NCI-H345 (cell line): ENCODE results near the gene ORMDL1.

Experiments used
- DNase-seq: peaks from one replicate; lab custom pipeline; 2025; lab: John Stamatoyannopoulos, UW

Gene ORMDL1, protein sequence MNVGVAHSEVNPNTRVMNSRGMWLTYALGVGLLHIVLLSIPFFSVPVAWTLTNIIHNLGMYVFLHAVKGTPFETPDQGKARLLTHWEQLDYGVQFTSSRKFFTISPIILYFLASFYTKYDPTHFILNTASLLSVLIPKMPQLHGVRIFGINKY

DNA sequence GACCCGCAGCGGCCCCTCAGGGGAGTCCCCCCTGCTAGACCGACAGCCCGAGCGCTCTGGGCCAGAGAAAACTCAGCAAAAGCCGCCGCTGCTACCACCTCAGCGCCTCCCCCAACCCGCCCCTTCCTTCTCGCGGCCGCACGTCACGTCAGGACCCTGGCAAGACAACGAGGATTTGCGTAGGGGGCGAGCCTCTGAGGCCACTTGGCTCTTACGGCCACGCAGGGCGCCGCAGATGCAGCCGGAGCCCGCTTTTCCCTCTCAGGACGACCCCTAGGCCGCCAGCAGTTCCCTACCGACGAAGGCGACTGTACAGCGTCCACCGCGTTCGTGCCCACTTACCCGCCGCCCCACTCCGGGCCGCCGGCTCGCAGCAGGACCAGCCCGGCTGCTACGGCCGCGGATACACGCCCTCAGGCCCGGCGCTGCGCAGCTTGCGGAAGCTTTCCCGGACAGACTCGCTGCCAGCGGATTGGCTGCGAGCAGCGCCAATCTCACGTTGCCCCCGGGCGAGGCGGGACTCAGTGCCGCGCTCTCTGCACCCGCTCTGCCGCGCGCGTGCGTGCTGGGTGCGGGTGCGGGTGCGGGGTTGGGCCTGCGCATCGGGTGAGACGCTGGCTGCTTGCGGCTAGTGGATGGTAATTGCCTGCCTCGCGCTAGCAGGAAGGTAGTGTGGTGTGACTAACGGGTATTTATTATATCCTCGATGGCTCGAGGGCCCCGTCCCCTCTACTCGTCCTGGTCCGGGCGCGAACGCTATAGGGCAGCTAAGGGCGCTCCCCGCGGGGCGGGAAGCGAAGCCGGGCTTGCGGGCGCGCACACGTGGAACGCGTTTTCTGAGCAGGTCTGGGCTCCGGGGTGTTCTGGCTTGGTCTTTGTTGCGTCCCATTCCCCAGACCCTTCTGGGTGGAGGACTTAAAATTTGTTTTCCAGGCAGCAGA, at the start of gene ORMDL1, which contains the start of gene PMS1:
Gene ORMDL1, minus strand, starts transcription at position 413 of the 941 bp plus-strand sequence. CDS start 1,744 bp downstream, outside the sequence.
Gene PMS1, plus strand, starts transcription at position 524 of the 941 bp plus-strand sequence. CDS start 7,360 bp downstream, outside the sequence.
- DNase-seq = peak; percentile 97

DNA sequence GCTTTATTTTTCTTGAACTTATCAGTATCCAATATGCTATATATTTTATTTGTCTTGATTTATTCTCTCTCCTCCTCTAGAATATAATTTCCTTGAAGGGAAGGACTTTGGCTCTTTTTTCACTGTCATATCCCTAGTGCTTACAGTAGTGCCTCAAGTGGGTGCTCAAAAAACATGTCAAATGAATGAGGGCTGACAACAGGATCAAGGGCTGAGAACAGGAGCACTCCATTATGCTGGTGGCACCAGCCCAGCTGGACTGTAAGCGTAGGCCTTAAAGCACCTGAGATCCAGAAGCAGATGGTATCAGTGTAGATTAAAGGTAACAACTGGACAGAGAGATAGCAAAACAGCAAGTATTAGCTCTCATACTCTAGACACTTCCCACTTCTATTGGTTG, 46.4 kb upstream of the ORMDL1 start:
- no peak for DNase-seq

DNA sequence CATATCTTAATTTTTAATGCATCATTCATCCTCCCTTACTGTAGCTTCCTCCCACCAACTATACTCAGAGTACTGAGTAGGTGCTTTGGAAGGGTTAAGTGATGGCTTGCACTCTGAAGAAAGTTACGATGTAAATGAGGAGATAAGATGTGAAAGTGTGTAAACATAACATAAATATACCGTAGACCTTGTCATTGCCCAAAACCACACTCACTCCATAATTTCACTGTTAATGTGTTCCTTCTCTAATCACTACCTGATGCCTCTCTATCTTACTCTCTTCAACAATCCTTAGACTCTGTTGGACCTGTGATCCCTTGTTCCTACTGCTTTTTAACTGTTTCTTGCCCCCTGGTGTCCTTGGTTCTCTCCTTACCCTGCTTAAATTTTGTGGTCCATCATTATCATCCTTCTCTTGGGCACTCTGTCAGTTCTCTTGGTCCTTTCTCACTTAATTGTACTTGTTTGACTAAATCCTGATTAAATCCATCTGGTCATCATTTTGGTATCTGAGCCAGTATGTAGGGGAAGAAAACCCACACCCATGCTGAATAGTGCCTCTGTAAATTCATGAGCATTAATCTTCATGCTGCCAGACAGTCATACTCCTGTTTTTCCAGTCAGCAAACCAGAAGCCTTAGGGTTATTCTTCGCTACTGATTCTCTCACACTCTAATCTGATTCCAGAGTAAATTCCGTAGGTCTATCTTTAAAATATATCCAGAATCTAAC, 45.1 kb upstream of the ORMDL1 start:
- no peak for DNase-seq

DNA sequence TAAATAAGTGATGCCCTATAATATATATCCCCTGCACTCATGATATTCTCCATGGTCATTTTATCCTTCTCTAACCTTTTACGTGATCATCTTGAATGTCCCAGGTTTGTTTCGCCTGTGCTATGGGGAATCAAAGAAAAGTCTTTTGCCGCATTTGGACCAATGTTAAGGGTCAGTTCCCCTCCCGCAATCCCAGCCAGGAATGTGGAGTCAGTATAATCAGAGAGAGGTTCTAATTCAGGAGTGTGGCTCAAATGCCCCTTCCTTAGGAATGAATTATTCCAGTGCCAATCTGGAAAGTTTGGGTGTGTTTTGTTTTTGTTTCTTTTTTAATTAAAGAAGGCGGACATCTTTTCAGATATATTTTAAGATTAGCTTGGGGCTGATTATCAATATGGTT, 41.9 kb upstream of the ORMDL1 start:
- DNase-seq = no peak

DNA sequence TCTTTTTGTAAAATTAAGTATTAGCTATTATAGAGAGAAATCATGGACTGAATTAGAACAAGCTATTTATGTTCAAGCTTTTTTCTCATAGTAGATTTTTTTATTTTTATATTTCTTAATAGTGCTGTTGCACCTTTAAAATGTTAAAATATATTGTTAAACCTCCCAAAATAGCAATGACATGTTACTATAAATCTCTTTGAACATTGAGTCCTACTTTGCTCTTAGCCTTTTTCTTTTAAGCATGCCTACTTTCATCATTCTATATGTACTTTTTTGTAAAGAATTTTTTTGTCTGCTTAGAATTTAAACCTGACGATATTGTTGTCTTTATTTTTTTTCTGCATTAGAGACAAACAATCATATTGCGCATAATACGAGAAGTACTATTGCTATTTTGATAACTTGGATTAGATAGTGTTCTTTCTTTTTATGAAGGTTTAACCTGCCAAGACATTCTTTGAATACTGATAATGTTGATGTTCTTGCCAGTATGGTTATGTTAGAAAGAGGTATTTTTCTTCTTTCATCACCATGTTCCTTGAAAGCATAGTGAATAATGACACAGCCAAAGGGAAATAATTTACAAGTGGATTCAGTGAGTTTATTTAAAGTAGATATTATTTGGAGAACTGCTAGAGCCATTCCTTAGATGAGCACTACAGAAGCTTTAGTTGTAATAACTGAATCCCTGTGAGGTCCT, 40.7 kb upstream of the ORMDL1 start:
- DNase-seq = no peak

DNA sequence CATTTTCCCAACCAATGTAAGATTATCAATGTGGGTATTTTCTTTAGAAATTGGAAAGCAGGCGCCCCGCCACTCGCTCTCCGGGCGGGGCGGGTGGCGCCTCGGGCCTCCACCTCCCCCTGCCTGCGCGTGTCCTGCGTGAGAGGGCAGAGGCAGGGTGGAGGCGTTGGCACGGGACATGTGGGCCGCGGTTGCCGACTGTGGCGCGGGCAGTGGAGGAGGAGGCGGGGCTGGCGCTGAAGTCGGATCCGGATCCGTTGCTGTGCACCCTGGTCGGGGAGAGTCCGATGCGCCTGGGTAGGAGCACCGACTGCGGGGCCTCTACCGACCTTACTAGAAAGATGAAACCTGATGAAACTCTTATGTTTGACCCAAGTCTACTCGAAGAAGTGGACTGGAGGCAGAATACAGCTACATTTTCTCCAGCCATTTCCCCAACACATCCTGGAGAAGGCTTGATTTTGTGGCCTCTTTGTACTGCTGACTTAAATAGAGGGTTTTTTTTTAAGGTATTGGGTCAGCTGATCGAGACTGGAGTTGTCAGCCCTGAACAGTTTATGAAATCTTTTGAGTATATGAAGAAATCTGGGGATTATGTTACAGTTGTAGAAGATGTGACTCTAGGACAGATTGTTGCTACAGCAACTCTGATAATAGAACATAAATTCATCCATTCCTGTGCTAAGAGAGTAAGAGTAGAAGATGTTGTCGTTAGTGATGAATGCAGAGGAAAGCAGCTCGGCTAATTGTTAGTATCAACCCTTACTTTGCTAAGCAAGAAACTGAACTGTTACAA, 38.0 kb upstream of the ORMDL1 start:
- DNase-seq = no peak

DNA sequence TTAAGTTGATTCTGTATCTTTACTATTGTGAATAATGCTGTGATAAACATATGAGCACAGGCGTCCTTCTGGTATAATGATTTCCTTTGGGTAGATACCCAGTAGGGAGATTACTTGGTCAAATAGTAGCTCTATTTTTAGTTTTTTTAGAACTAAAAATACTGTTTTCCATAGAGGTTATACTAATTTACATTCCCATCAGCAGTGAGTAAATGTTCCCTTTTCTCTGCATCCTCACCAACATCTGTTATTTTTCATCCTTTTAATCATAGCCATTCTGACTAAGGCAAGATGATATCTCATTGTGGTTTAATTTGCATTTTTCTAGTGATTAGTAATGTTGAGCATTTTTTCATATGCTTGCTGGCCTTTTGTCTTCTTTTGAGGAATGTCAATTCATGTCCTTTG, 35.2 kb upstream of the ORMDL1 start:
- no peak for DNase-seq

DNA sequence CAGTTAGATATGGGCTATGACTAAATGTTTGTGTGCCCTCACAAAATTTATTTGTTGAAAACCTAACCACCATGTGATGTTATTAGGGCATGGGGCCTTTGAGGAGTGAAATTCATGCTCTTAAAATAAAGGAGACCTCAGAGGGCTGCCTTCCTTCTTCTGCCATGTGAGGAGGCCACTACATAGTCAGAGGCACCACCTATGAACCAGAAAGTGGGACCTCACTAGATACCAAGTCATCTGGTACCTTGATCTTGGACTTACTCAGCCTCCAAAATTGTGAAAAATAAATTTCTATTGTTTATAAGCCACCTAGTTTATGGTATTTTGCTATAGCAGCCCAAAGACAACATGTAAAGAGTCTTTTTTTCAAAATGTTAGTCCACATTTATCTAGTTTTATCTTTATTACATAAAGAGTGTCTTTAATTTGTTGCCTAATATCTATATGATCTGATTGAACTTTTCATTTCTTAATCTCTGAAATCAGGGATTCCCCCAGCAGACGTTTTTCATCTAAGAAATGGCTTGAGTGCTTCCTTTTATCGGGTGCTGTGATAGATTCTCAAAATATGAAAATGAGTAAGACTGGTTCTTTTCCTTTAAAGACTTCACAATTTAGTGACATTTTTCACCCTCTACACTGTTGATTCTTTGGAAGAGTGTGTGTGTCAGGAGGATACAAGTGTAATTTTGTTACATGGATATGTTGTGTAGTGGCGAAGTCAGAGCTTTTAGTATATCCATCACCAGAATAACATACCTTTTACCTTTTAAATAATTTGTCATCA, 34.3 kb upstream of the ORMDL1 start:
- no peak for DNase-seq

DNA sequence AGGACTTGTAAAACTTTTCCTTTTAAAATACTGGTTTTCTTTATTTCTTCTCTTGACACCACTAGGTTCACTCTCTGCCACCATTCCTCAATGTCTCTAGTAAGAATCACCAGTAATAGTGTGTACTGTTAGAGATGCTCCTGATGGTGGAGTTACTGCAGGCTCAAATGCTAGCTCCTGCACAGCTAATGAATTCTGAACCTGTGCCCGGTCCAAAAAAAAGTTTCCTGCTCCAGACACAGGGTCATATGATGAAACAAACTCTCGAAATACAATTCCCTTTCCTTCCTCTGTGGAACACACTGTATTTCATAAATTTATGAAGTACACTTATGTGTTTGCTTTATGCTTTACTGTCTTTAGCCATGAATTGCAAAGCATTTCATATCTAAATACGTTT, 19.3 kb upstream of the ORMDL1 start:
- DNase-seq = no peak

DNA sequence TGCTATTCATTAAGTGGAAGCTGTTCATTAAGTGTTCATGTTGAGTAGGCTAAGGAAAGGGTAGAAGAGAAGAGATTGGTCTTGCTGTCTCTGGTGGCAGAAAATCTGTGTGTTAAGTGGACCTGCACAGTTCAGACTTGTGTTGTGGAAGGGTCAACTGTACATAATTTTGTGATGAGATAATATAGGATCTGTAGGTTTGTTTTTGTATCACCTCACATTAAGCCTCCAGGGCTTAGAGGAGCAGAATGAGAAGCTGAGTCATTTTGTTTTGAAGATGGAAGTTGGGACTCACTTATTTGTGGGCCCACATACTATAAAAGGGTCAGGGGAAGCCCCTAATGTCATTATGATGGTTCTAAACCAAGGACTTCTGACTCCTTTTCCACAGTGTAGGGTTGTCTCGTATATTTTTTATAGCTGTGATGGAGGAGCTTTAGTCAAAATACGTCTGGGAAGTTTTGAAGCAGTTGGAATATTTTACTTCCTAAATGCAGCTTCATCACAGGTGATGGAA, 18.3 kb upstream of the ORMDL1 start:
- DNase-seq = no peak

DNA sequence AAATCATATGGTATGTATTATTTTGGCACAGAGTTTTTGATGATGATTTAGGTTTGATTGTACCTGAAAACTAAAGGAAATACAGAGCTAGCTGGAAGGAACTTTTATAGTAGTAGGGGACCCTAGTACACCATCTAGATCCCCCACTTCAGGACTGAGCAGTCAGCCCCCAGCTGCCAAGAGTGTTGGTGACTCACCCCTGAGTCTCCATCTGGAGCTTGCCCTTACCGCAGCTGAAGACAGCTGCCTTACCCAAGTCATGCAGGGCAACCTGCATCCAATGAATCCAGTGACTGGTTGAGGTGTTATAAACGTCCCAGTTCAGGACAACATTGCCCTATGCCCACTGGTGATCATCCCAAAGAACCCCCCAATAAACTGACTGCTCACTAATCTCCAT, 15.4 kb upstream of the ORMDL1 start:
- no peak for DNase-seq

DNA sequence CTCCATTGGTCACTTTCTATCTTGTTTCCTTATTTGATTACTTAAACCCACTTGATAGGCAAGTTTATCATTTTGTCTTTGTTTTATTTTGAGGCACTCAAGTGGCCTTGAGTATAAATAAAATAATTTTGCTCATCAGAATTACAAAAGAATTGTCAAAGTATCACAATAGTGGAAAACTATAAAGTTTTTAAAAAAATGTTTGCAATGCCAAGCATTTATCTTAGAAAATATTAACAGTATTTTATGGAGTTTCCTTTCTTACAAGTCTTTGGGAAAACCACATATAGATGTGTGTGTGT, 14.8 kb upstream of the ORMDL1 start:
- DNase-seq = no peak

DNA sequence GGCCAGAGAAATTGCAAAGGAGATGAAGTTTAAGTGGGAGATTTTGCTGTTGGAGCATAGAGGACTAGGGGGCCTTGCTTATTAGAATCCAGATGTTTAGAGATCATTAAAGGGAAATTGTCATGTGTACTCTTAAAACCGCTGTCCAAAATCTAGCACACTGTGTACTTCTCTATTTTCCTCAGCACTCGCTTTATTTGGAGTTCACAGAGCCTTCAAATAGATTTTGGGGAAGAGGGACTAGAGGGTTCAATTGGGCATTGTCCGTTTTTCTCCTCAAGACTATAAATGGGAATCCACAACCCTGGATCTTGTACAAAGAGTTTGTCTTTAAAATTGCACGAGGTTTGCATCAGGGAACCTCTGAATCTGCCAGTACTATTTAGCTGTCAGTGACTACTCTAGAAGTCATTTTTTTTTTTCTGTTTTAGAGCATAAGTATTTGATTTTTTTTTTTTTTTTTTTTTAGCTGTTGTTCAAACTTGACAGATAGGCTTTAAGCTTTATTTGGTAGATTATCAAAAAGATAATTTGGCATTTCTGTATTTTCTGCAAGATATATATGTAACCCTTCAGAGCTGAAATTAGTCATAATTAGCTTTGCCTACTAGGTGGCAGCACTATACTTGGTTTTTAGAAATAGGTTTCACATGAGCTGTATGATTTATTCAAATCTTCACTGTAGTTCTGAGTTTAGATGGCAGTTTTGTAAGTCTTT, 14.3 kb upstream of the ORMDL1 start:
- peak; percentile 19 for DNase-seq

DNA sequence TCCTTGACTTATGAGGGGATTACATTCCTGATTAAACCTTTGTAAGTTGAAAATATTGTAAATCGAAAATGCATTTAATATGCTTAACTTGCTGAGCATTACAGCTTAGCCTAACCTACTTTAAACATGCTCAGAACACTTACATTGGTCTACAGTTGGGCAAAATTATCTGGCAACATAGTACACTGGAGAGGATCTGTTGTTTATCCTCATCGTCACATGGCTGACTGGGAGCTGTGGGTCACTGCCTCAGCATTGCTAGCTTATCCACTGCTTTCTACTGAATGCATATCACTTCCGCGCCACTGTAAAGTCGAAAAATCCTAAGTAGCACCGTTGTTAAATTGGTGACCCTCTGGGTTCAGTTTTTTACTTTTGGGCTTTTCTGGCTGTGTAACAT, 13.8 kb upstream of the ORMDL1 start:
- no peak for DNase-seq

DNA sequence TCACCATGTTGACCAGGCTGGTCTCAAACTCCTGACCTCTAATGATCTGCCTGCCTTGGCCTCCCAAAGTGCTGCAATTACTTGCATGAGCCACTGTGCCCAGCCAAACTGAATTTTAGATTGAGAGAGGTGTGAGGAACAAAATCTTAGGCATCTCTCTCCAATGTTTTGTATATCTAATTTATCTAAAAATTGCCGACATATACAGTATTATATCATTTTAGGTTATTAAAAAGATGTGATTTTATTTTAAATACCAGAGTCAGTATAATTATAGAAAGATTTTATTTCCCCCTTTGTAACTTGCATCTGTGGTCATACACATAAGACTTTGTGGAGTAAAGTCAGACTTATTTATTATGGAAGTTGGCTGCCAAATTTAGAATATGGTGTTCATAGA, 10.2 kb upstream of the ORMDL1 start:
- DNase-seq = no peak

DNA sequence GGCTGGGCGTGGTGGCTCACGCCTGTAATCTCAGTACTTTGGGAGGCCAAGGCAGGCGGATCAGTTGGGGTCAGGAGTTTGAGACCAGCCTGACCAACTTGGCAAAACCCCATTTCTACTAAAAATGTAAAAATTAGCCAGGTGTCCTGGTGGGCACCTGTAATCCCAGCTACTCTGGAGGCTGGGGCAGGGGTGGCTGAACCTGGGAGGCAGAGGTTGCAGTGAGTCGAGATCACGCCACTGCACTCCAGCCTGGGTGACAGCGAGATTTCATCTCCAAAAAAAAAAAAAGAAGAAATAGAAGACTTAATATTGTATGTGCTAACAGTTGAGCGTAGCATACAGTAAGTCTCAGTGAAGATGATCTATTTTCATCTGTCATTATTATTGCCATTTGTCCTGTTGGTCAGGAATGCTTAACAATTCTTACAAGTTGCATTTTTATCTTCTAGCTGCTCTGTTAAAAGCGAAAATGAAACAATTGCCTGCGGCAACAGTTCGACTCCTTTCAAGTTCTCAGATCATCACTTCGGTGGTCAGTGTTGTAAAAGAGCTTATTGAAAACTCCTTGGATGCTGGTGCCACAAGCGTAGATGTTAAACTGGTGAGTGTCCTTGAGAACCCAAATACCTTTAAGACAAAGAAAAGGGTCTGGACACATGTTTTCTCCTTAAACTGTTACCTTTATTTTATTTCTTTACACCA, 7.4 kb upstream of the ORMDL1 start:
- no peak for DNase-seq

DNA sequence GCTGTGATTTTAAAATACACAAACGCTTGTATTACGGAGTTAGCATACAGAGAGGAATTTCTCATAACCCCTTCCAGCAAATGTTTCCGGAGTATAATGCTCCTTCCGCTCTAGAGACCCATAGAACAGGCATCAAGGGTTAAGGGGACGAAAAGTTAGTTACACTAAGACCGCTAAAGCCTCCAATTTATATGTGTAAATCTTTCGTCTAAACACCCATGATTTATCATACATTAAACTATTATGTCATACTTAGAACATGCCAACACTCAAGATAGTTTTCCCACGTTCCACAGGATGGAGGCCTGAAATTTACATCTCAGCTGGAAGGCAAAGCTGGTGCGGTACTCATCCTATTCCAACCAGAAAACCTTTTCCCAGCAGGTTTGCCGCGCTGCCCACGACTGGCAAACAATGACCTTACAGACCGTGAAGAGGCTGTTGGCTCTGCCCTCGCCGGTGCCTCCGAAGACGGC, 650 bp downstream of the ORMDL1 start:
- no peak for DNase-seq

DNA sequence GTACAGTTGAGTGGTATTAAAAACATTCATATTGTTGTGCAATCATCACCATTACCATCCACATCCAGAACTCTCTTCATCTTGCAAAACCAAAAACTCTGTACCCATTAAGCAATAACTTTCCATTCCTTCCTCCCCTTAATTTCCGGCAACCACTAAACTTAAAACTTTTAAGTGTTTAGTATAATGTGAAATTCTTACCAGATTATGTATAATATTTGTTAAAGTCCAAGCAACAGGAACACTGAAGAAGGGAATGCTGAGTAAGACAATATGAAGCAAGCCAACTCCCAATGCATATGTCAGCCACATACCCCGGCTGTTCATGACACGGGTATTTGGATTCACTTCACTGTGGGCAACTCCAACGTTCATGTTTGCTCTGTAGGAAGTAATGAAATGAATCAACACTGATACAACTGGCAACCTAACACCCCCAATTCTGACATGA, 1.9 kb downstream of the ORMDL1 start:
- no peak for DNase-seq

DNA sequence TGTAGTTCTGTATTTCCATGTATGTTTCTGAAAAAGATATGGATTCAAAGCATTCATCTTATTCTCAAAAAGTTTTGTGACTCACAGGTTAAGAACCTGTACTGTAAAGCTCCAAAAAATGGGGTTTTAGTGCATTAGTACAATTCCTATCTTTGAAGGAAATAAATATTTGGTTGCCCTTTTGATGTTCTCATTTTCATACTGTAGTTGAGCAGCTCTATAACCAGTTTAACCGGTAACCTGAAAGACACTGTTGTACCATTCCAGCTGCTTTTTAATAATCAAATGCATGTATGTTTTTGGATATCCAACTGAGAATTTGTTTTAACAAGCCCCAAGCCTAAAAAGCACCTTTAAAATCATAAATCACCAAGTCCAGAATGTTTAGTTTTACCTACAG, 11.9 kb downstream of the ORMDL1 start:
- no peak for DNase-seq
